Stimulated activated CD4-positive, alpha-beta T cell treated with anti-CD3 and anti-CD28 coated beads, Interleukin-1b, Interleukin-23, amount 100 ng/mL, for 1 hour (primary cell): ENCODE data around the gene SLC6A7.

Experiments used
- DNase-seq, 2 donors: peaks; one replicate each; pipeline ENCODE4 v3.0.0-alpha.2; 2020; ENCODE audit warnings: low read depth in 2 of 2

Gene SLC6A7

DNA sequence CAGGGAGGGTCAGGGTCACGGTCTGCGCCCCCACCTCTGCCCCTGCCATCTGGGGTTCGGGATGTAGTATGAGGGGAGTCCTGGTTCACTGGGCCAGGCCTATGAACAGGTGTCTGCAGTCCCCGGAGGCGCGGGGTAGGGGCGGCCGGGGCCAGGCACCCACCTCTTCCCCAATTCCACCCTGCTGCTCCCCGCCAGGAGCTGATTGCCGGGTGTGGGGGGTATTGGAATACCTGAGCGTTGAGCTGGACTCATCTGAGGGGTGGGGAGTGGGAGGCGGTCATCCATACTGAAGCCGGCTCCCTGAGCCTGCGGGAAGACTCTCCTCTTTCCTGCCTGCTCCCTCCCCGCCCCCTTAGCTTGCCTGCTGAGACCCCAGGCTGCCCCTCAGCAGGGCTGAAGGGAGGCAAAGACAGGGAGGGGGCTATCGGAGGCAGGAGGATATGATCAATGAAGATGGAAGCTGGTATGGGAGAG lies 679 bp downstream of the SLC6A7 start:
- no peak for DNase-seq

DNA sequence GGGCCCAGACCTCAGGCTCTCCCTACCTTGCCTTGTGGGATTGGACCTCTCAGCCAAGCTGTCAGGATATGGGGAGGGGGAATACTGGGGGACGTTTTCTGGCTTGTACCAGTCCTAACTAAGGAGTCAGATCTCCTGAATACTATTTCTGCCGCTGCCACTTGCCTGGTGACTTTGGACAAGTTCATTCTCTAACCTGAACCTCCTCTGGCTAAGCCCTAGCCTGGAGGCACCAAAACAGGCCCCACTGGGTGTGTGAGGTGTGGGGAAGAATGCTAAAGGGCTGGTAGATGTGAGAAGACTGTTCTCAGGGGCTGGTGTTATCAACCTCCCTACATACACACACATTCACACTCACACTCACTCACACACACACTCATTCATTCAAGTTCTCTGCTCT lies 1.1 kb downstream of the SLC6A7 start:
- no peak for DNase-seq

DNA sequence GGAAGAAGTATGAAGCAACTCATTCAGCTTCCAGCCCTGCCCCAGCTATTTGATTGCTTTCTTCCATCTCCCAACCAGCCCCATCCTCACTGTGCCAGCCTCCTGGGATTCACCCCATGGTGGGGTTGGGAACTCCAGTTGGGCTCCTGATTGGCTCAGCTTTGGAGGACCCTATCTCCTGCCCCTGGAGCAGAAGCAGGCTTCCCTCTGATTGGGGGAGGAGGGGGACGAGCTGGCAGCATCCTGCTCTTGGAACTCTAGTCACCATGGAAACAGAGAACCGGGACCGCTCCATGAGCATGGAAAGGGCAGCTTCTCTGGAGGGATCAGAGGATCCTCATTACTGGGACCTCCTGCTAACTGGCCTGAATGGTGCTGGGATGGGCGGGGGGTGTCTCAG lies 2.6 kb downstream of the SLC6A7 start:
- DNase-seq: no peak

DNA sequence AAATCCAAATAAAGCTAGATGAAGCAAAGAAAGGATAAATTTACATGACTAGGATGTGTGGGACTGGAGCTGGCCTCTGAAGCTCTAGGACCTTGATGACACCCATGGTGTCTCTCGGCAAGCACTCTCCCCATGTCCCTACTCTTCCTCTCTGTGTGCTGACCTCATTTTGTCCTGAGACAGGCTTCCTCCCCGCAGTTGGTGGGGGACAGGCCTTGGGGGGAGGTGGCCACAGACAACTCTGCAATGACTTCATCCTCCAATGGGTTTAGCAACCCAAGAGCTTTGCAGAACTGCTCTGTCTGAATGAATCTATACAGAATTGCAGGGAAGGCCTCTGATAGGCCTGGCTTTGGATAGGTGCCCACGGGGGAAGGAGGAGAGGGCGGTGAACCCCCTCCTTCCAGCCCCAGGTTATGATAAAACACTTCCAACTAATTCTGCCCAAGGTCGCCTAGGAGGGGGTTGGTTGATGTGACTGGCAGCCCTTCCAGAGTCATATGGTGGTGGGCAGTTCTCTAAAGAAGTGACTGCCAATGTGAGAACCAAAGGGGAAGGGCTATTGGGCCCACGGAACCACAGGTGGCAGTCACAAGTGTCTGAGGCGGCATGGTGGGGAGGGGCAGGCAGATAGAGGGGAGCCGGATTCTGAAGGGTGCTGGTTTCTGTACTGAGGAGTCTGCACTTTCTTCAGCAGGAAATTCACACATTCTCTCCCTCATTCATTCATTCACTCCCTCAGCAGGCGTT lies 6.0 kb downstream of the SLC6A7 start:
- no peak for DNase-seq

DNA sequence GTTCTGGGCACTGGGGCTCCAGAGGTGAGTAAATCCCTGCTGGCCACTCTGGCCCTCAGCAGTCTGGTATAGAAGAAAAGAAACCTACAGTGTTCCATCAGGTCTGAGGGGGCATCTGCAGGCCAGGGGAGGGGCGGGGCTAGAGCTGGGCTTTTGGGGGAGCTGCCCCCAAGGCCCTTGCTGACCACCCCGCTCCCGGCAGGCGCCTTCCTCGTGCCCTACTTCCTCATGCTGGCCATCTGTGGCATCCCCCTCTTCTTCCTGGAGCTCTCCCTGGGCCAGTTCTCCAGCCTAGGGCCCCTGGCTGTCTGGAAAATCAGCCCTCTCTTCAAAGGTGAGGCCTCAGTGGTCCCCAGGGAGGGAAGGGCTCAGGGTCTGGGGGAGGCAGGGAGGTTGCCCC lies 6.7 kb downstream of the SLC6A7 start:
- DNase-seq: no peak

DNA sequence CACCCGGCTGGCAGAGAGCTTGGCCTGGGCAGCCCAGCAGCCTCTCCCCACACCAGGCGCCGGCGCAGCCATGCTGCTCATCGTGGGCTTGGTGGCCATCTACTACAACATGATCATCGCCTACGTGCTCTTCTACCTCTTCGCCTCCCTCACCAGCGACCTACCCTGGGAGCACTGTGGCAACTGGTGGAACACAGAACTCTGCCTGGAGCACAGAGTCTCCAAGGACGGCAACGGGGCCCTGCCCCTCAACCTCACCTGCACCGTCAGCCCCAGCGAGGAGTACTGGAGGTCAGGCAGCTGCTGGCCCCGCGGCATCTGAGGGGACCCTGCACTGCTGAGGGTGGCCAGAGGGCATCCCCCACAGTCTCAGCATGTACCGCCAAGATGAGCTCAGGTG lies 7.1 kb downstream of the SLC6A7 start:
- no peak for DNase-seq

DNA sequence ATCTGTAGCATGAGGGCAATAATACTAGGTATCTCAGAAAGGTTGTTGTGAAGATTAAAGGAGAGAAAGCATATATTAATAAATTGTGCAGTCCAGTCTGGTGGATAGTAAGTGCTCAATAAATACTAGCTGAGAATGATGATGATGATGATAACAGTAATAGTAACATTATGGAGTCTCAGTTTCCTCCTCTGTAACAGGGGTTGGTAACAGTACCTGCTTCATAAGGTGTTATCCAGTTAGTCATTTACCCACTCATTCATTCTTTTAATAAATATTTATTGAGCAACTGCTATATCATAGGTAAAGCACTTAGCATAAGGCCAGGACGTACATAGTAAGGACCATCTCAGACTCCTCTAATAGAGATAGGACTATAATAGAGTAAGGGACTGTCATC lies 7.6 kb downstream of the SLC6A7 start:
- no peak for DNase-seq

DNA sequence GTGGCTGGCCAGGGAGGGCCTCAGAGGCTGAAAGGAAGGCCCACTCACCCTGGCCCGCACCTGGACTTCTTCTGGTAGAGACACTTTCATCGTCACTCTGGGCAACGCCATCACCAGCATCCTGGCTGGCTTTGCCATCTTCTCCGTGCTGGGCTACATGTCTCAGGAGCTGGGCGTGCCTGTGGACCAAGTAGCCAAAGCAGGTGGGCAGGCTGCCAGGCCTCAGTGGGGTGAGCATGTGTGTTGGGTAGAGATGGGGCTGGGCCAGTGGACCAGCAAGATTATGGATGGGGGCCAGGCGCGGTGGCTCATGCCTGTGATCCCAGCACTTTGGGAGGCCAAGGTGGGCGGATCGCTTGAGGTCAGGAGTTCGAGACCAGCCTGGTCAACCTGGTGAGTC lies 12.6 kb downstream of the SLC6A7 start:
- no peak for DNase-seq

DNA sequence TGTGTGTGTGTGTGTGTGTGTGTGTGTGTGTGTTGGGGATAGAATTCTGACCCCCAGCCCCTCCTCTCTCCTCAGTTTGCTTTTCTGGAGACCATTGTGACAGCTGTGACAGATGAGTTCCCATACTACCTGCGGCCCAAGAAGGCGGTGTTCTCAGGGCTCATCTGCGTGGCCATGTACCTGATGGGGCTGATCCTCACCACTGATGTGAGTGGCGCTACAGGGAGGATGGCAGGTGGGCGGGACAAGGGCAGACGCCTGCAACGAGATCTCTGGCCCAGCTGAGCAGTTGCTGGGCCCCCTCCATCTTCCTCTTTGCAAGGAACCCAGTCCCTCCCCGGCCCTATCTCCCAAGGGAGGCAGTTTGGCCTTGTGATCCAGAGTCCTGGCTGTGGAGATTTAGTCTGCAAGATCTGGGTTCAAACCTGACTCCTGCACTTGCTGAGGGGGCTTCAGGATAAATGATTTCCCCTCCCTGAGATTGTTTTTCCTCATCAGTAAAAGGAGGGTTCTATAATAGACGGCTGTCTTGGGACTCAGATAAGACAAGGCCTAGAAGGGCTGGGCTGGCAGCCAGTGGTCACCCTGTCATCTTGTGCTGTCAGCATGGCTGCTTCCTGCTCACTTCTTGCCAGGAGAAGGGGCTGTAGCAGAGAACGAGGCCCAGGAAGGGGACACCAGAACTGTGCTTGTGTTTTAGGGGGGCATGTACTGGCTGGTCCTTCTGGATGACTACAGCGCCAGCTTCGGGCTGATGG lies 14.1 kb downstream of the SLC6A7 start:
- no peak for DNase-seq

DNA sequence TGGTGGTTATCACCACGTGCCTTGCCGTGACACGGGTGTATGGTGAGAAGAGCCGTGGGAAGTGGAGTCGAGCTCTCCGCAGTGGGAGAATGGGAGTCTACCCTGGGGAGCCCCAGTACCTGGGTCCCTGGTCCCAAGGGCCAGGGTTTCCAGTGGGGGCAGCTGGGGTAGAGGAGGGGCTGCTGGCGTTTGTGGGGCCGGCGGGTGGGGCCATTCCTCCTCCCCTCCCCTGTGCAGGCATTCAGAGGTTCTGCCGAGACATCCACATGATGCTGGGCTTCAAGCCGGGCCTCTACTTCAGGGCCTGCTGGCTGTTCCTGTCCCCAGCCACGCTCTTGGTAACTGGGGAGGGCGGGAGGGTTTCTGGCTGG lies 14.7 kb downstream of the SLC6A7 start:
- DNase-seq: no peak

DNA sequence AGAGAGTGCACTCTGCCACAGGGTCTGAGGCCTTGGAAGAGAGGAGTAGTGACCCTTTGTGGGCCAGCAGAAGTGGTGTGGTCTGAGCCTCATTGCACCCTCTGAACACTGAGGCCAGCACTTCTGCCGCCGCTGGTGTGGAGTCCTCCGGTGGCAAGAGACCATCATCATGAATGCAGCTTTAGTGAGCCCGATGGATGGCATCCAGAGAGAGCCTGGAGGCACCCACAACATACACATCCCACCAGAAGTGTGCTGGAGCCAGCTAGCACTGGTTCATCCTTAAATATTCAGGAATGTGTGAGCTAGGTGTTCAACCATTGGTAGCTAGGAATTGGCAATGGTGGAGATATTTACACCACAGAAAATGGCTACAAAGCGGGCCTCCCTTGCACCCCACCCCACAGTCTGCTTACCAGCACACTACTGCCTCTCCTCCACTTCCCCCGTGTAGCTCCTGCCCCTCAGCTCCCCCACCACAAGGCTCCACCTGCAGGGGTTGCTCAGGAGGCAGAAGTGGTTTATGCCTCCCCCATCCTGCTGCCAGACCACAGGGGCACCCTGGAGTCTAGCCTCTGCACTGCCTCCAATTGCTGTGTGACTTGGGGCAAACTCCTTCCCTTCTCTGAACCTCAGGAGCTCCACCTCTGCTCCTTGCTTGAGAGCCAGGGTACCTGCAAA lies 16.4 kb downstream of the SLC6A7 start:
- DNase-seq: no peak

DNA sequence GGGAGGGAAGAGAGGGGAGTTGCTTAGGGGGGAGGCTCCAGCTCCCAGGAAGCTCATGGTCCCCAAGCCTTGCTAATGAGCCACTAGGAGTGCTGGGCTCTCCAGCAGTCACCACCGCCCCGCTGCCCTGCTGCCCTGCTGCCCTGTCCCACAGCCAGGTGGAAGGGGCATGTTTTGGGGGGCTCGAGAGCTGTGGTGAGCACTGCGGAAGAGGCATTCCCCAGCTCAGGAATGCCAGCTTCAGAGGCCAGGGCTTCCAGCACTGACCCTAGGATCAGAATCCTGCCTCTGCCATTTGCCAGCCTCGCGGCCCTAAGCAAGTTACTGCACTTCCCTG lies 16.9 kb downstream of the SLC6A7 start:
- no peak for DNase-seq

DNA sequence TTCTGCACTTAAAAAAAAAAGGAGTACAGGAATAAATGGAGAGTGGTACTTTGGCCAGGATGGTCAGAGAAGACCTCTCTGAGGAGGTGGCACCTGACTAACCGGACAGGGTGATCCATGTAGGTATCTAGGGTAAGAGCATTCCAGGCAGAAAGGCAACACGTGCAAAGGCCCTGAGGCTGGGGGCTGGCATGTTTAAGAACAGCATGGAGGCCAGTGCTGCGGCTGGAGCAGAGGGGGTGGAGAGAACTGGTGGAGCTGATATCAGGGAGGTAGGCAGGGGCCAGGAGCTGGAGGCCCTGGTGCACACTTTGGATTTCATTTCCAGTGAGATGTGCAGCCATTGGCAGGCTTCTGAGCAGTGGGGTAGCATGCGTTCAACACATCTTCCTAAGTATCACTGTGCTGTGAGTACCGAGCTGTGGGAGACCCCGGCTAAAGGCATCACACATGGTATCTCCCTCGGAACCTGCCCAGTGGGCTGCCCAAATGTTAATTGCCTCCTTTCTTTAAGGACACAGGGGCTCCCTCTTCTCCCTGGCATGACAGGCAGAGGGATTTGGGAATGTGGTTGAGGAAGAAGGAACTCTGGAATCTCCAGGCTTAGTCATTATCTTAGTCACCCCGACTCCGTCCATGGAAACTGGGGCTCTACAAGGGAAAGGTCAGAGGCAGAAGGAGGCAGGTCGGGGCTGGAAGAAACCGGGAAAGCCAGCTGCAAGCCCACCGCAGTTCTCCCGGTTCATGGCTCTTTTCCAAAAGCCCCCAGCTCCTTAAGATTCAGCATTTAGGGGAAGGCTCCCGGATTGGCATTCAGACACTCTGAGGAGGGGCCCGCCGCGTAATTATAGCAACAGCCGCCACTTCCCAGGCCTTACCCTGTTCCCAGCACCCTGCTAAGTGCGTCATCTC lies 18.6 kb downstream of the SLC6A7 start:
- no peak for DNase-seq

DNA sequence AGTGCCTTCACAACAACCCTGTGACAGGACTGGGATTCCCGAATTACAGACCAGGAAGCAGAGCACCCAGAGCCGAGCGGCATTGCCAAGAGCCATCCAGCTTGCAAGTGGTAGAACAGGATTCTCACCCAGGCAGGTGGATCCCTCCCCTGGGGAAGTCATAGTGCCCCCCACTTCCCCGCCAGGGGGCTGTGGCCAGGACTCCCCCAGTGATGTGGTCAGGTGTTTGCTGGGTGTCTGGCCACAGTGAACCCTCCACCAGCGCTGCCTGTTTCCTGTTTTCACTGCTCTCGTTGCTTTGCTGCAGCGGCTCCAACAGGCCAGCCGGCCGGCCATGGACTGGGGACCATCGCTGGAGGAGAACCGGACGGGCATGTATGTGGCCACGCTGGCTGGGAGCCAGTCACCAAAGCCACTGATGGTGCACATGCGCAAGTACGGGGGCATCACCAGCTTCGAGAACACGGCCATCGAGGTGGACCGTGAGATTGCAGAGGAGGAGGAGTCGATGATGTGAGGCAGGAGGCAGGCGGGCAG lies 19.3 kb downstream of the SLC6A7 start:
- DNase-seq: no peak

DNA sequence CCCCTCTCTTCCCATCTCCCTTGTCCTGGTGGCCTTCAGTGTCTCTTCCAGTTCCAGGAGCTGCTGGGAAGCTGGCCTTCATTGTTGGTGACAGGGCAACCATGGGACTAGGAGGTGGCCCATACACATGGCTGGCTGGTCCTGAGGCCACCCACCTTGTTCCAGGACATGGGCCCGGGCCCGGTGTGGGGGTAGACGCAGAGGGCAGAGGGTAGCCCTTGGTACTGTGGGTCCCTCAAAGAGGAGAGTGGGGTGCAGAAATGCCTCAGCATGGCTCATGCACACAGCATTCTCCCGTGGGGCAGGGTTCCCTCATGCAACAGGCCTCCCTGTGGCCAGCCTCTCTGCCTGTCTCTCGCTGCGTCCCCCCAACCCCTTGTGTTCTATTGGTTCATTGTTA lies 20.8 kb downstream of the SLC6A7 start:
- no peak for DNase-seq

DNA sequence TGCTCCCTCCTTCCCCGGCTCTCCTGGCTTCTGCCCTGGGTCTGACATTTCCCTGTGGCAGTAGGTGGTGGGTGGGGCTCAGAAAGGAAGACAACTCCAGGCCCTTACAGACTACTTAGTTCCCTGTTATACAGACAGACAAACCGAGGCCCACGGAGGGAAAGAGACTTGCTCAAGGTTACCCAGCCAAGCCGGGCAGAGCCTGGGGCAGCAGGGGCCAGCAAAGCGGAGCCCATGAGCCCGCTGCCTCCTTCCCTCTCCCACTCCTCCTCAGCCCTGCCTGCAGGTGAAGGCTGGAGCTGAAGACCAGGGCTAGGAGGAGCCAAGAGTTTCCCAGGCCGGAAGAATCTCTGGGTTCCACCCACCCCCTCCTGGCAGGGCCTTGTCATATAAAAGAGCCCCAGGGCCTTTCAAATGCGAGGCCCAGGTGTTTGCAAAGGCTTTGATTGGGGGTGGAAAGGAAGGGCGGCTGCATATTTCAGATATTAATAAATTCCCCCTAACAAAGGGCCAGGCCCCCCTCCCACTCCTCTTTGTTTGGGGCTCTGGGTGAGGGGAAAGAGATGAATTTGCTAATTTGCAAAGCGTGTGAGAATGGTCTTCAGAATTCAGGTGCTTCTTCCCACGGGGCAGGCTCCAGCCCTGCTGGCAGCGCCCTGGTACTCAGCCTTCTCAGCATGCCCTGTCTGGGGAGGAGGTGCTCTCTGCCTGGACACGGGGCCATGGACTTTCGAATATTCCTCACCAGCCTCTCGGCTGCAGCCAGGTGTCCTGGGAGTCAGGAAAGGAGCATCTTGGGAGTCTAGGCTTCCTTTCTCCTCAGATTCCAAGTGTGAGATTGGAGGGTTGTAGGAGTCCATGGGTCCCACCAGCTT lies 21.5 kb downstream of the SLC6A7 start:
- no peak for DNase-seq

DNA sequence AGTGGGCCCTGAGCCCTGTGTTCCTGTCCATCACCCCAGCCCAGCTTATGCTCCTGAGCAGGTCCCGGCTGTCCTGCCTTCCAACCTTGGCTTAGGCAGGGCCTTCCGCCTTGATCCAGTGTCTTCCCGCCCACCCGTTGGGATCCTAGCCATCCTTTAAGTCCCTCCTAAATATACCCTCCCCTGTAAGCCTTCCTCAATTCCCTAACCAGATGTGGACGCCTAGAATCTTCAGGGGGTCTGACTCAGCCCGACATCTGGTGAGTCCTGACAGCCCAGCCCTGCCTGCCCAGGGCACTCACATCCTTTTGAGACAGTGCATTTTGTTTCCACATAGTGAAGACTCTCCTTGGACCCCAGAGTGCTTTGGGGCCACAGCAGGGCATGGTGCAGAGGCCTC lies 23.7 kb downstream of the SLC6A7 start:
- DNase-seq: no peak

DNA sequence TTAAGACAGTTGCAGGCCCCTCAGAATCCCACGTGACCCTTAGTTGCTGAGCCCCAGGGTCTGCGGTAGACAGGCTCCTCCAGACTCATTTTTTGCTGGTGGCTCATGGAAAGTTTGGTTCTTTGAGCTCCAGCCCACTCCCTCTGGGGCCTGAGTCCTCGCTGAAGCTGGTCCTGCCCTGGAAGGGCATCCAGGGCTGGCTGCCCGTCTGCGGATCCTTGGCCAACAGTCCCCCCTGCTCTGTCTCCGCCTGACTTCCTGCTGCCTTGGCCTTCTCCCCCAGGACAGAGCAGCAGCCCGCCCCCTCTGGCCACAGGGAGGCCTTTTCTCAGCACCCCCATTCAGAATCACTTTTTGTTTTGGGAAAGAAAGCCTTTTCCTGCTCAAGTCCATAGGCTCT lies 24.4 kb downstream of the SLC6A7 start:
- DNase-seq: no peak

DNA sequence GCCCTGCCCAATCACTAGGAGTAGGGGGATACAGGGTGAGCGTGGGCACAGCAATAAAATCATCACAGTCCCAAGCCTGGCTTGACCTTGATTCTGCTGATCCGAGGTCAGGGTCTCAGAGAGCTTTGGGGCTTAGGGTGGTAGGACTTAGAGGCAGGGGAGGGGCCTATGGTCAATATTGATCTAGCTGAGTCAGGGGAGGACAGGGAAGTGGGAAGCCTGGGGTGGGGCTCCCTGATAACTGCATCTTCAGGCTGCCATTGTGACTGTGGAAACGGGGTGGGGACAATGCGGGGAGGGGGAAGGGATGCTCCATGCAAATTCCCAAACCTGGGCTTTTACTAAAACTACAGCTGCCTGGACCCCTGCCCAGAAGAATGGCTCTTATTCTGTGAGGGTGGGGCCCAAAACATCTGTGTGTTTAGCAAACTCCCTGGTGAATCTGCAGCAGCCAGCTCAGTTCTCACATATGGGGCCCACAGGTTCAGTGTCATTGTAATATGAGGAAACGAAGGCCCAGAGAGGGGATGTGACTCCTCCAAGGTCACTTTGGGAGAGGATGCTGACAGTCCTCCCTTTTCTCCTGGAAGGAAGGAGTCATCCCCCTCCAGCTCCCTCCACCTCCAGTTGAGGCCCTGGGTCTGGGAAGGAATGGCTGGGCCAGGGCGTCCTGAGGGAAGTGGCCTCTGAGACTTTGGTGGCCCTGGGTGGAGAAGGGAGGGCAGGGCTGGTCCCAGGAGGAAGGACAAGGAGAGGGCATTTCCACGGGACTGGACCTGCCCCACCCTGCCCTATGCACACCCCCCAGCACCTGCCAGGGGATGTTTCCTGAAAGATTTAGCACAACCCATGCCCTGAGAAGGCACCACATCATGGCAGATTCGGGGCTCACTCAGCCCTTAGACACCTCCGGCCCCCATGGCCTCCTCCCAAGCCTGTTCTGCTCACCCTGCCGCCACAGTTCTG lies 26.4 kb downstream of the SLC6A7 start:
- DNase-seq: no peak

DNA sequence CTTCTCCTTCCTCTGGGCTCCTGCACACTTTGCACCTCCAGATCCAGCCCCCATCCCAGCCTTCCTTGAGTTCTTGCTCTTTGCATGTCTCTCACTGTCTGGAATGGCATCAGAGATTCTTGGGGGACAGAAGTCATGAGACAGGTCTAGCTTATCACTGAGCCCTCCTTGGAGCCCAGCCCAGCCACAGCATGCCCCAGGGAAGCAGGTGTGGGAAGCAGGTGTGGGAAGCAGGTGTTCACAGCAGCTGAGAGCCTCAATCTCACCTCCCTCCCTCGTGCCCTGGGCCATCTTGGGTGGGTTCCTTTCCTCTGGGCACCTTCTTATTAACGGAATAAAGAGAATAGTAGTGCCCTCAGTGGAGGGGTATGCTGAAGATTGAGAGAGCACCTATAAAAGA lies 27.2 kb downstream of the SLC6A7 start:
- no peak for DNase-seq
